A549 (cell line): ENCODE results near the gene FAM50A.

Experiments
- CBX8 ChIP-seq: fragments of 200-600 bp; sonication (generic); IDR thresholded peaks from 2 replicates; pipeline ENCODE4 v1.6.1; 2016
- CEBPB ChIP-seq, 2 experiments: fragments of >200 bp in 1 of 2; sonication (Bioruptor Twin) in 1 of 2; formaldehyde crosslinking in 1 of 2; IDR thresholded peaks; 2 replicates each; pipeline ENCODE4 v1.6.1; 2012 to 2016
- HDAC2 ChIP-seq: fragments of 200-600 bp; sonication (generic); IDR thresholded peaks from 2 replicates; pipeline ENCODE4 v1.6.1; 2016
- JUN ChIP-seq, 2 experiments: fragments of >200 bp; sonication (Bioruptor Twin); formaldehyde crosslinking; IDR thresholded peaks; 2 replicates in 1 of 2; 3 replicates in 1 of 2; pipeline ENCODE4 v1.6.1; 2016 to 2017
- MAFK ChIP-seq: fragments of 450-650 bp; IDR thresholded peaks from 2 replicates; pipeline ENCODE4 v1.6.1; 2014; ENCODE audit not compliant: partially characterized antibody
- MYC ChIP-seq: IDR thresholded peaks from 2 replicates; pipeline ENCODE4 v1.6.1; 2012; ENCODE audit warnings: mild to moderate bottlenecking, inconsistent platforms, low read length, improper control_type of control experiment, borderline replicate concordance
- POLR2A ChIP-seq: IDR thresholded peaks from 2 replicates; pipeline ENCODE4 v1.6.1; 2012; ENCODE audit warnings: mild to moderate bottlenecking, low read length
- RAD21 ChIP-seq, 2 experiments: fragments of >200 bp in 1 of 2; sonication (Bioruptor Twin) in 1 of 2; formaldehyde crosslinking in 1 of 2; IDR thresholded peaks in 1 of 2; conservative IDR thresholded peaks in 1 of 2; 2 replicates in 1 of 2; 3 replicates in 1 of 2; pipeline ENCODE4 v1.6.1; 2012 to 2018; ENCODE audit warnings: inconsistent platforms in 1 of 2
- TF ChIP-seq, protein P1 (sequence below): fragments of 150-350 bp; IDR thresholded peaks from 2 replicates; pipeline ENCODE4 v1.6.1; 2014; ENCODE audit warnings: low read depth, mild to moderate bottlenecking, low read length
- TF ChIP-seq, protein P2 (sequence below): fragments of >200 bp; sonication (Bioruptor Twin); formaldehyde crosslinking; IDR thresholded peaks from 3 replicates; pipeline ENCODE4 v1.5.1; 2016
- TF ChIP-seq, protein P3 (sequence below): fragments of >200 bp; sonication (Bioruptor Twin); formaldehyde crosslinking; IDR thresholded peaks from 3 replicates; pipeline ENCODE4 v1.6.1; 2016

DNA sequence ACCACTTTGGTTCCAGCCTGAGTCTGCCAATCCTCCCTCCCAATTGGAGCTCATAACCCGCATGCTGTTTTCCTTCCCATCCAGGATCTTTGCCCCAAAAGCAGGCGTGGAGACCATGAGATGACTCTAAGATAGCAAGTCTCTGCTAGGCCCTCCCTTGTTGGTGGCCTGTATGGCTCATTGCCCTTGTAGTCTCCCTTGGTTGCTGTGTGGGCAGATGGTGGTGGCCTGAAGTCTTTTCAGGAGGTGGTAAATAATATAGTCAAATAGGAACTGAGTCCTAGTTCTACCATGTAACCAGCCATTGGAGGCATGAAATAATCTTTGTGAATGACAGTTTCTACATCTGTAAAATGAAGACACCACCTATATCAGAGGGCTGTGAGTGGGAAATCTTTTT, 14.2 kb upstream of the FAM50A start:
- TF ChIP-seq CEBPB (IDR thresholded peaks at IDR 0.05), result no peak
- TF ChIP-seq, protein P1, sequence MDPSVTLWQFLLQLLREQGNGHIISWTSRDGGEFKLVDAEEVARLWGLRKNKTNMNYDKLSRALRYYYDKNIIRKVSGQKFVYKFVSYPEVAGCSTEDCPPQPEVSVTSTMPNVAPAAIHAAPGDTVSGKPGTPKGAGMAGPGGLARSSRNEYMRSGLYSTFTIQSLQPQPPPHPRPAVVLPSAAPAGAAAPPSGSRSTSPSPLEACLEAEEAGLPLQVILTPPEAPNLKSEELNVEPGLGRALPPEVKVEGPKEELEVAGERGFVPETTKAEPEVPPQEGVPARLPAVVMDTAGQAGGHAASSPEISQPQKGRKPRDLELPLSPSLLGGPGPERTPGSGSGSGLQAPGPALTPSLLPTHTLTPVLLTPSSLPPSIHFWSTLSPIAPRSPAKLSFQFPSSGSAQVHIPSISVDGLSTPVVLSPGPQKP, result no peak
- no peak for TF ChIP-seq HDAC2
- TF ChIP-seq, protein P2, sequence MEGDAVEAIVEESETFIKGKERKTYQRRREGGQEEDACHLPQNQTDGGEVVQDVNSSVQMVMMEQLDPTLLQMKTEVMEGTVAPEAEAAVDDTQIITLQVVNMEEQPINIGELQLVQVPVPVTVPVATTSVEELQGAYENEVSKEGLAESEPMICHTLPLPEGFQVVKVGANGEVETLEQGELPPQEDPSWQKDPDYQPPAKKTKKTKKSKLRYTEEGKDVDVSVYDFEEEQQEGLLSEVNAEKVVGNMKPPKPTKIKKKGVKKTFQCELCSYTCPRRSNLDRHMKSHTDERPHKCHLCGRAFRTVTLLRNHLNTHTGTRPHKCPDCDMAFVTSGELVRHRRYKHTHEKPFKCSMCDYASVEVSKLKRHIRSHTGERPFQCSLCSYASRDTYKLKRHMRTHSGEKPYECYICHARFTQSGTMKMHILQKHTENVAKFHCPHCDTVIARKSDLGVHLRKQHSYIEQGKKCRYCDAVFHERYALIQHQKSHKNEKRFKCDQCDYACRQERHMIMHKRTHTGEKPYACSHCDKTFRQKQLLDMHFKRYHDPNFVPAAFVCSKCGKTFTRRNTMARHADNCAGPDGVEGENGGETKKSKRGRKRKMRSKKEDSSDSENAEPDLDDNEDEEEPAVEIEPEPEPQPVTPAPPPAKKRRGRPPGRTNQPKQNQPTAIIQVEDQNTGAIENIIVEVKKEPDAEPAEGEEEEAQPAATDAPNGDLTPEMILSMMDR, result no peak
- TF ChIP-seq POLR2A, result no peak
- TF ChIP-seq MYC, result no peak
- no peak for TF ChIP-seq MAFK
- no peak for TF ChIP-seq CBX8
- no peak for TF ChIP-seq JUN (IDR thresholded peaks at IDR 0.05)
- TF ChIP-seq RAD21 (conservative IDR thresholded peaks at IDR 0.05 in 1 of 2, IDR thresholded peaks at IDR 0.05 in 1 of 2), result no peak
- TF ChIP-seq, protein P3, sequence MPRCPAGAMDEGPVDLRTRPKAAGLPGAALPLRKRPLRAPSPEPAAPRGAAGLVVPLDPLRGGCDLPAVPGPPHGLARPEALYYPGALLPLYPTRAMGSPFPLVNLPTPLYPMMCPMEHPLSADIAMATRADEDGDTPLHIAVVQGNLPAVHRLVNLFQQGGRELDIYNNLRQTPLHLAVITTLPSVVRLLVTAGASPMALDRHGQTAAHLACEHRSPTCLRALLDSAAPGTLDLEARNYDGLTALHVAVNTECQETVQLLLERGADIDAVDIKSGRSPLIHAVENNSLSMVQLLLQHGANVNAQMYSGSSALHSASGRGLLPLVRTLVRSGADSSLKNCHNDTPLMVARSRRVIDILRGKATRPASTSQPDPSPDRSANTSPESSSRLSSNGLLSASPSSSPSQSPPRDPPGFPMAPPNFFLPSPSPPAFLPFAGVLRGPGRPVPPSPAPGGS, result no peak
